ENCODE measurements around the gene SRP9.

DNA sequence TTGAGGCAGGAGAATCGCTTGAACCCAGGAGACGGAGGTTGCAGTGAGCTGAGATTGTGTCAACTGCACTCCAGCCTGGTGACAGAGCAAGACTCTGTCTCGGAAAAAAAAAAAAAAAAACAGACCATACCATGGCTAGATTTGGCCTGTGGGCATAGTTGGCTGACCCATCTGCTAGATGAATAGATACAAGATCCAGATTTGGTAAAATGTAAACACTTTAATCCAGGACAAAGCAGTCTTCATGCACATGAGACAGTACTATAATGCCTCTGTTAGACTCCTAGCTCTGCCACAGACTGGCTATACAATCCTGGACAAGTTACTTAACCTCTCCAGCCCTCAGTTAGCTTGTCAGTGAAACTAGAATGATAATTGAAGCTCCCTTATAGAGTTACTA lies 27.9 kb upstream of the SRP9 start:
- no peak for TF ChIP-seq TARDBP (IDR thresholded peaks at IDR 0.05)
- TF ChIP-seq BHLHE40 (IDR thresholded peaks at IDR 0.05; ENCODE audit: borderline replicate concordance), result no peak
- no peak for TF ChIP-seq FOXK2 (IDR thresholded peaks at IDR 0.05)
- TF ChIP-seq, protein P1, sequence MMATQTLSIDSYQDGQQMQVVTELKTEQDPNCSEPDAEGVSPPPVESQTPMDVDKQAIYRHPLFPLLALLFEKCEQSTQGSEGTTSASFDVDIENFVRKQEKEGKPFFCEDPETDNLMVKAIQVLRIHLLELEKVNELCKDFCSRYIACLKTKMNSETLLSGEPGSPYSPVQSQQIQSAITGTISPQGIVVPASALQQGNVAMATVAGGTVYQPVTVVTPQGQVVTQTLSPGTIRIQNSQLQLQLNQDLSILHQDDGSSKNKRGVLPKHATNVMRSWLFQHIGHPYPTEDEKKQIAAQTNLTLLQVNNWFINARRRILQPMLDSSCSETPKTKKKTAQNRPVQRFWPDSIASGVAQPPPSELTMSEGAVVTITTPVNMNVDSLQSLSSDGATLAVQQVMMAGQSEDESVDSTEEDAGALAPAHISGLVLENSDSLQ (IDR thresholded peaks at IDR 0.05), result no peak
- no peak for TF ChIP-seq ARNT (IDR thresholded peaks at IDR 0.05)

All from HEK293T (cell line).